HCT116 (cell line): ENCODE measurements around the gene TSPAN2. TPM values are rescaled to one million over a fixed set of nuclear protein-coding genes. Genes with fewer than 3 reads are reported as not detected.

ENCODE experiments used
- ATAC-seq: fragments of 200-7000 bp; cut with Tn5 transposase; 2 replicates; pipeline ENCODE4 v1.9.1; 2020; ENCODE audit warnings: mild to moderate bottlenecking, moderate library complexity
- BruUV-seq: library from RNA; stranded (reverse); fragments of 400-500 nt; replicated peaks from 2 replicates; lab custom pipeline; 2021; lab: Mats Ljungman, UMichigan
- CTCF ChIA-PET: fragments of 300-600 bp; sonication (Branson Sonifier 250); formaldehyde crosslinking; loops from one replicate; lab custom pipeline; 2021; ENCODE audit warnings: antibody characterized with exemption; lab: Charles Lee
- POLR2A ChIA-PET: fragments of 300-600, 350-600 bp; sonication (Branson Sonifier 250); formaldehyde crosslinking; loops from one replicate; lab custom pipeline; 2021; ENCODE audit warnings: antibody characterized with exemption; lab: Charles Lee
- RAD21 ChIA-PET, 2 experiments: fragments of 300-600 bp; sonication (Branson Sonifier 250); formaldehyde crosslinking; loops; one replicate each; lab custom pipeline; 2023; ENCODE audit warnings: low total read pairs in 2 of 2; ENCODE audit not compliant: uncharacterized antibody in 2 of 2, unreplicated experiment in 2 of 2, low non-redundant PET in 1 of 2; lab: Charles Lee
- DNase-seq: peaks from one replicate; pipeline ENCODE4 v3.0.0-alpha.2; 2010; ENCODE audit warnings: low read depth, low spot score
- H2AFZ ChIP-seq: fragments of 200-600 bp; shearing (Covaris generic), sonication (generic); 2 replicates; pipeline ENCODE4 v1.6.1; 2017; ENCODE audit warnings: low read depth, mixed run types, mixed read lengths, antibody characterized with exemption, low read length; ENCODE audit not compliant: poor library complexity, severe bottlenecking
- H3K27ac ChIP-seq: 2 replicates; pipeline ENCODE4 v1.5.1; 2012; ENCODE audit warnings: low read depth, low read length
- H3K27me3 ChIP-seq: fragments of 200-600 bp; sonication (generic); 2 replicates; pipeline ENCODE4 v1.6.1; 2016; ENCODE audit warnings: mixed run types, low read length, mixed read lengths; ENCODE audit not compliant: insufficient read depth
- H3K36me3 ChIP-seq, 2 experiments: fragments of 200-500 bp in 1 of 2; fragments of 200-600 bp in 1 of 2; sonication (Bioruptor generic) in 1 of 2; sonication (generic) in 1 of 2; 2 replicates each; pipeline versions ENCODE4 v1.5.1 to v1.6.1; 2014 to 2016; ENCODE audit warnings: low read length in 2 of 2, inconsistent platforms in 1 of 2, mixed read lengths in 1 of 2, mixed run types in 1 of 2; ENCODE audit not compliant: insufficient read depth in 2 of 2, control insufficient read depth in 1 of 2
- H3K4me1 ChIP-seq, 2 experiments: fragments of 200-600 bp in 1 of 2; sonication (generic) in 1 of 2; 2 replicates each; pipeline versions ENCODE4 v1.5.1 to v1.6.1; 2012 to 2017; ENCODE audit warnings: low read length in 2 of 2, inconsistent platforms in 1 of 2, mild to moderate bottlenecking in 1 of 2, mixed read lengths in 1 of 2, mixed run types in 1 of 2, moderate library complexity in 1 of 2; ENCODE audit not compliant: insufficient read depth in 2 of 2, control insufficient read depth in 1 of 2
- H3K4me2 ChIP-seq: fragments of 200-600 bp; sonication (generic); 2 replicates; pipeline ENCODE4 v1.6.1; 2017; ENCODE audit warnings: mixed run types, low read length, mixed read lengths
- H3K4me3 ChIP-seq, 2 experiments: fragments of 200-600 bp in 1 of 2; sonication (generic) in 1 of 2; replicated peaks in 1 of 2; 2 replicates each; pipeline ENCODE4 v1.5.1; 2011 to 2016; ENCODE audit warnings: low read length in 2 of 2, control low read depth in 1 of 2, low read depth in 1 of 2, mild to moderate bottlenecking in 1 of 2, mixed read lengths in 1 of 2, mixed run types in 1 of 2
- H3K79me2 ChIP-seq: fragments of 200-600 bp; sonication (generic); 2 replicates; pipeline ENCODE4 v1.6.1; 2017; ENCODE audit warnings: mild to moderate bottlenecking, mixed run types, low read length, moderate library complexity, mixed read lengths; ENCODE audit not compliant: insufficient read depth
- H3K9ac ChIP-seq: fragments of 200-600 bp; sonication (generic); 2 replicates; pipeline ENCODE4 v1.6.1; 2016; ENCODE audit warnings: low read length, mixed read lengths
- H3K9me2 ChIP-seq: fragments of 200-600 bp; sonication (generic), shearing (Covaris generic); 2 replicates; pipeline ENCODE4 v1.6.1; 2017; ENCODE audit warnings: mixed run types, mild to moderate bottlenecking, moderate library complexity; ENCODE audit not compliant: insufficient read depth
- H3K9me3 ChIP-seq, 2 experiments: fragments of 200-500 bp in 1 of 2; fragments of 200-600 bp in 1 of 2; sonication (Bioruptor generic) in 1 of 2; sonication (generic) in 1 of 2; 2 replicates each; pipeline ENCODE4 v1.6.1; 2014 to 2017; ENCODE audit warnings: low read length in 2 of 2, mixed read lengths in 2 of 2, inconsistent platforms in 1 of 2, low read depth in 1 of 2, mild to moderate bottlenecking in 1 of 2, mixed run types in 1 of 2, moderate library complexity in 1 of 2; ENCODE audit not compliant: control insufficient read depth in 1 of 2, insufficient read depth in 1 of 2
- H4K20me1 ChIP-seq: fragments of 200-600 bp; sonication (generic), shearing (Covaris generic); 2 replicates; pipeline ENCODE4 v1.6.1; 2017; ENCODE audit warnings: mixed run types, mild to moderate bottlenecking, moderate library complexity; ENCODE audit not compliant: insufficient read depth
- ATF3 ChIP-seq: IDR thresholded peaks from 2 replicates; pipeline ENCODE4 v1.6.1; 2012
- CEBPB ChIP-seq: IDR thresholded peaks from 2 replicates; pipeline ENCODE4 v1.6.1; 2012; ENCODE audit warnings: low read depth
- CTCF ChIP-seq, 3 experiments: fragments of 200-600 bp in 1 of 3; sonication (generic) in 1 of 3; IDR thresholded peaks in 2 of 3; conservative IDR thresholded peaks in 1 of 3; 2 replicates each; pipeline ENCODE4 v1.5.1; 2012 to 2017; ENCODE audit warnings: low read depth in 2 of 3, low read length in 2 of 3, antibody characterized with exemption in 1 of 3, borderline replicate concordance in 1 of 3, control low read depth in 1 of 3, mild to moderate bottlenecking in 1 of 3, mixed read lengths in 1 of 3, mixed run types in 1 of 3, moderate library complexity in 1 of 3; ENCODE audit not compliant: insufficient read depth in 1 of 3
- EGR1 ChIP-seq: IDR thresholded peaks from 2 replicates; pipeline ENCODE4 v1.6.1; 2012; ENCODE audit warnings: low read depth
- EZH2 ChIP-seq: fragments of 200-600 bp; sonication (generic); IDR thresholded peaks from 2 replicates; pipeline ENCODE4 v1.6.1; 2017; ENCODE audit warnings: antibody characterized with exemption, mixed run types
- FOSL1 ChIP-seq: IDR thresholded peaks from 2 replicates; pipeline ENCODE4 v1.6.1; 2012; ENCODE audit warnings: low read depth
- JUND ChIP-seq: IDR thresholded peaks from 2 replicates; pipeline ENCODE4 v1.6.1; 2012
- MAX ChIP-seq: IDR thresholded peaks from 2 replicates; pipeline ENCODE4 v1.6.1; 2012
- POLR2A ChIP-seq: IDR thresholded peaks from 2 replicates; pipeline ENCODE4 v1.7.0; 2011; ENCODE audit warnings: borderline replicate concordance; ENCODE audit not compliant: insufficient read depth, insufficient read length; ENCODE audit errors: extremely low read depth
- POLR2AphosphoS5 ChIP-seq: IDR thresholded peaks from 2 replicates; pipeline ENCODE4 v1.6.1; 2011; ENCODE audit warnings: mild to moderate bottlenecking, low read depth, low read length, moderate library complexity
- RAD21 ChIP-seq: IDR thresholded peaks from 2 replicates; pipeline ENCODE4 v1.6.1; 2012; ENCODE audit warnings: low read depth, mild to moderate bottlenecking
- REST ChIP-seq: IDR thresholded peaks from 2 replicates; pipeline ENCODE4 v1.6.1; 2012; ENCODE audit warnings: low read depth
- SIN3A ChIP-seq: IDR thresholded peaks from 2 replicates; pipeline ENCODE4 v1.6.1; 2012; ENCODE audit warnings: low read depth
- SP1 ChIP-seq: IDR thresholded peaks from 2 replicates; pipeline ENCODE4 v1.6.1; 2012; ENCODE audit warnings: low read depth
- SRF ChIP-seq: IDR thresholded peaks from 2 replicates; pipeline ENCODE4 v1.6.1; 2012; ENCODE audit warnings: low read depth
- TCF7L2 ChIP-seq: IDR thresholded peaks from 2 replicates; pipeline ENCODE4 v1.7.0; 2011; ENCODE audit warnings: borderline replicate concordance, inconsistent platforms; ENCODE audit not compliant: insufficient read depth, insufficient read length; ENCODE audit errors: extremely low read depth
- ZBTB33 ChIP-seq: IDR thresholded peaks from 2 replicates; pipeline ENCODE4 v1.6.1; 2011; ENCODE audit warnings: mild to moderate bottlenecking, low read length, moderate library complexity; ENCODE audit not compliant: insufficient replicate concordance; ENCODE audit errors: extremely low read depth
- ZFX ChIP-seq: fragments of 450-650 bp; IDR thresholded peaks from 2 replicates; pipeline ENCODE4 v1.6.1; 2017
- ZNF274 ChIP-seq: fragments of 200-500 bp; sonication (Bioruptor generic); IDR thresholded peaks from 2 replicates; pipeline ENCODE4 v1.6.1; 2014; ENCODE audit warnings: mild to moderate bottlenecking, low read depth, low read length, inconsistent platforms
- intact Hi-C: fragments of 100-400 bp; cut with micrococcal nuclease; formaldehyde crosslinking; loops from 2 replicates; pipeline ENCODE4 v1.10.0; 2022
- total RNA-seq: library from RNA; stranded (reverse); gene quantifications from one replicate; pipeline ENCODE4 v1.2.1, GENCODE V29; 2021; ENCODE audit not compliant: unreplicated experiment

Gene TSPAN2
- total RNA-seq, 1 experiment from 2014 or later = 0.98 TPM

- ATAC-seq (no peak), DNase-seq (no peak)
- TF ChIP-seq ZBTB33 (no peak), ZFX (no peak), SIN3A (no peak), CTCF (IDR thresholded peaks at IDR 0.05 in 2 of 3, conservative IDR thresholded peaks at IDR 0.05 in 1 of 3; ENCODE audit: borderline replicate concordance in 1 of 3, insufficient read depth in 1 of 3, low read depth in 2 of 3, low read length in 2 of 3) (no peak), CEBPB (no peak), EGR1 (no peak), ATF3 (no peak), JUND (no peak), POLR2A (no peak), SRF (no peak), EZH2 (no peak), TCF7L2 (no peak), FOSL1 (no peak), POLR2AphosphoS5 (no peak), REST (no peak), SP1 (no peak), RAD21 (no peak), MAX (no peak), ZNF274 (no peak)
- Histone ChIP-seq H3K36me3 (no peaks in the 10 kb centered on the region), H3K4me3 (no peak overlapping the region), H3K9me3 (0 out of 4 replicates have a peak, but pooled peaks cover 0 to 4% of the 10 kb centered on the region in 2 experiments), H3K9ac (no peak overlapping the region), H3K27ac (no peak overlapping the region), H3K79me2 (no peaks in the 10 kb centered on the region), H3K9me2 (no peaks in the 10 kb centered on the region), H2AFZ (no peak overlapping the region), H3K4me2 (peak overlapping the region; percentile 30; the same call in 1 of the 2 replicates), H3K27me3 (no peaks in the 10 kb centered on the region), H3K4me1 (peaks cover 12 to 31% of the 10 kb centered on the region in 2 experiments; a peak in 3 of 4 replicates), H4K20me1 (no peaks in the 10 kb centered on the region)
- CTCF ChIA-PET = no interaction called here
- RAD21 ChIA-PET = no interaction called here
- no TSS peak for BruUV-seq
- POLR2A ChIA-PET = no interaction called here
- intact Hi-C loops = loop anchor here (10.0 kb wide), 1 partner anchor 1142 kb away; the partner anchor contains the start of gene OLFML3
These were observed 28.0 kb upstream of the TSPAN2 start for GRCh38 chr1:115117298-115117697.
